Large intestine (tissue), 3 donors: ENCODE data around the gene SLC12A5. TPM values are rescaled to one million over a fixed set of nuclear protein-coding genes. Genes with fewer than 3 reads are reported as not detected.

ENCODE experiments used
- DNase-seq, 2 donors: peaks; one replicate each; pipeline versions ENCODE4 v3.0.0 to v3.0.0-alpha.2; 2013
- H3K27ac ChIP-seq: one replicate; pipeline ENCODE4 v1.5.1; 2013; ENCODE audit warnings: low read length
- H3K27me3 ChIP-seq: 2 replicates; pipeline ENCODE4 v1.6.1; 2013; ENCODE audit warnings: low read length; ENCODE audit not compliant: control insufficient read depth, insufficient read depth
- H3K36me3 ChIP-seq: 2 replicates; pipeline ENCODE4 v1.6.1; 2013; ENCODE audit warnings: low read length; ENCODE audit not compliant: control insufficient read depth, insufficient read depth
- H3K4me1 ChIP-seq: one replicate; pipeline ENCODE4 v1.6.1; 2013; ENCODE audit warnings: low read length; ENCODE audit not compliant: control insufficient read depth, insufficient read depth
- H3K4me3 ChIP-seq: one replicate; pipeline ENCODE4 v1.5.1; 2013; ENCODE audit warnings: low read length
- H3K9me3 ChIP-seq: one replicate; pipeline ENCODE4 v1.6.1; 2013; ENCODE audit warnings: mild to moderate bottlenecking, low read depth, low read length, moderate library complexity; ENCODE audit not compliant: control insufficient read depth
- WGBS: methylation state at CpG from one replicate; pipeline ENCODE4 v1.1.5; 2013; ENCODE audit warnings: low lambda C conversion rate; ENCODE audit not compliant: insufficient coverage; 5-methylcytosine and 5-hydroxymethylcytosine counted together
- polyA plus RNA-seq: library from polyadenylated mRNA; unstranded; fragments of 120-200 nt; gene quantifications from one replicate; pipeline ENCODE4 v1.2.1, GENCODE V29; 2013

The SLC12A5 gene
- polyA plus RNA-seq, 1 donor: 3.5 TPM

DNA sequence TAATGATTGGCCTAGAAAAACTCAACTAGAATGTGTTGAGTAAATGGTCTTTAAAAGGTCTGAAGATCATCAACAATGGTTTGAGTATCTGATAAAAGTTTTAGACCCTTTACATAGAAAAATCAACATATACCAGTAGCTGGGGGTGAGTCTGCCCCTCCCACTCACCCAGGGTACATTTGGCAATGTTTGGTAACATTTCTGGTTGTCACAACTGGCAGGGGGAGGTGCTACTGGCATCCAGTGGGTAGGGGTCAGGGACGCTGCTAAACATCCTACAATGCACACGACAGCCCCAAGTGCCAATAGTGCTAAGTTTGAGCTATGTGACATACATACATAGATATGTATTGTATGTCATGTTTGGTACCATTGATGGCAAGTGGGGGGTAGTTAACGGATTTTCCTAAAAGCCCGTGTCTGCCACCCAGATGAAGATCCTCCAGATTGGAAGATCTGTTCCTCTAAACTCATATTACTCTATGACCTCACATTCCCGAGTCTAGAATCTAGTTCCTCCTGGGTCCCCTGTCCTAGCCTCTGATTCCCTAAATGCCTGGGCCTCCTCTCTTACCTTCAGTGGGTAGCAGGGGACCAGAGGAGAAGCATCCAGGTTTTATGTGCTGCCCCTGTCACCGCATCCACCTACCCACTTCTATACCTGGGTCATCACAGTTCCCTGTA lies 22.9 kb upstream of the SLC12A5 start:
- H3K4me3 ChIP-seq: no peak overlapping the region
- WGBS: no CpG with 5 or more reads among the region's 6 CpGs
- no peak overlapping the region for H3K27ac ChIP-seq
- no peaks in the 10 kb centered on the region for H3K36me3 ChIP-seq
- no peaks in the 10 kb centered on the region for H3K4me1 ChIP-seq
- no peaks in the 10 kb centered on the region for H3K9me3 ChIP-seq
- H3K27me3 ChIP-seq: peaks cover 82% of the 10 kb centered on the region
- no peak for DNase-seq

DNA sequence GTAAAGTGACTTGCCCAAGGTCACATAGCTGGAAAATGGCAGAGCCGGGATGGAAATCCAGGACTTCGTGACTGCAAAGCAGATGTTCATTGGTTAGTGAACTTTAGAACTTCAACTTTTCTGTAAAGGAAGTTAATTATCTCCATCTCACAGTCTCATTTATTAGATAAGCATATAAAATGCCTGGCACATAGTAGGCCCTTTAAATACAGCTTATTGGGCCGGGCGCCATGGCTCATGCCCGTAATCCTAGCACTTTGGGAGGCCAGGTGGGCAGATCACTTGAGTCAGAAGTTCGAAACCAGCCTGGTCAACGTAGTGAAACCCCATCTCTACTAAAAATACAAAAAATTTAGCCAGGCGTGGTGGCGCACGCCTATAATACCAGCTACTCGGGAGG lies 22.1 kb upstream of the SLC12A5 start:
- no peak for DNase-seq
- peaks cover 83% of the 10 kb centered on the region for H3K27me3 ChIP-seq
- H3K4me1 ChIP-seq: no peaks in the 10 kb centered on the region
- H3K27ac ChIP-seq: no peak overlapping the region
- WGBS: no CpG with 5 or more reads among the region's 11 CpGs
- no peaks in the 10 kb centered on the region for H3K36me3 ChIP-seq
- H3K9me3 ChIP-seq: peaks cover 4% of the 10 kb centered on the region
- no peak overlapping the region for H3K4me3 ChIP-seq

DNA sequence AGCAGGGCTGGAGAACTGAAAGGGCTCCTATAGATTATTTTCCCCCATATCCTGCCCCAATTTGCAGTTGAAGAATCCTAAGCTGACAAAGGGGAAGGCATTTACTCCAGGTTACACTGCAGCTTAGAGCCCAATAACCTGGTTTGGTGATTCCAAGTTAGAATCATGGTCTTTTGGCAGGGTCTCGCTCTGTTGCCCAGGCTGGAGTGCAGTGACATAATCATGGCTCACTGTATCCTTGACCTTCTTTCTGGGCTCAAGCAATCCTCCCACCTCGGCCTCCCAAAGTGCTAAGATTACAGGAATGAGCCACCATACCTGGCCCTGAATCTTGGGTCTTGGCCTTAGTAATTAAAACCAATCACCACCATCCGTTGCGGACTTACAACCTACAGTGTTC lies 21.3 kb upstream of the SLC12A5 start:
- no peak overlapping the region for H3K4me3 ChIP-seq
- peaks cover 7% of the 10 kb centered on the region for H3K9me3 ChIP-seq
- H3K27me3 ChIP-seq: peaks cover 89% of the 10 kb centered on the region
- no peaks in the 10 kb centered on the region for H3K36me3 ChIP-seq
- H3K27ac ChIP-seq: no peak overlapping the region
- WGBS: 80% methylated on average over 3 of the region's 4 CpGs
- no peaks in the 10 kb centered on the region for H3K4me1 ChIP-seq
- DNase-seq: no peak

DNA sequence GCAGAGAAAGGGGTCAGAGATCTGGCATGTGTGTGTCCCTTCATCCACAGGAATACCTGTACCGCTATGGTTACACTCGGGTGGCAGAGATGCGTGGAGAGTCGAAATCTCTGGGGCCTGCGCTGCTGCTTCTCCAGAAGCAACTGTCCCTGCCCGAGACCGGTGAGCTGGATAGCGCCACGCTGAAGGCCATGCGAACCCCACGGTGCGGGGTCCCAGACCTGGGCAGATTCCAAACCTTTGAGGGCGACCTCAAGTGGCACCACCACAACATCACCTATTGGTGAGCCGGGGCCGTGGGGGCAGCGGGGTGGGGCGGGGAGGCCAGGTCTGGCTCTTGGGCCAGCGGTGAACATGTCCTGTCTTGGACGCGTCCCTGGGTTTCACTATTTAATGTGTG lies 19.2 kb upstream of the SLC12A5 start:
- no peaks in the 10 kb centered on the region for H3K36me3 ChIP-seq
- peaks cover 7% of the 10 kb centered on the region for H3K9me3 ChIP-seq
- peaks cover 95% of the 10 kb centered on the region for H3K27me3 ChIP-seq
- WGBS: no CpG with 5 or more reads among the region's 20 CpGs
- H3K4me1 ChIP-seq: no peaks in the 10 kb centered on the region
- no peak overlapping the region for H3K4me3 ChIP-seq
- DNase-seq: no peak
- no peak overlapping the region for H3K27ac ChIP-seq

DNA sequence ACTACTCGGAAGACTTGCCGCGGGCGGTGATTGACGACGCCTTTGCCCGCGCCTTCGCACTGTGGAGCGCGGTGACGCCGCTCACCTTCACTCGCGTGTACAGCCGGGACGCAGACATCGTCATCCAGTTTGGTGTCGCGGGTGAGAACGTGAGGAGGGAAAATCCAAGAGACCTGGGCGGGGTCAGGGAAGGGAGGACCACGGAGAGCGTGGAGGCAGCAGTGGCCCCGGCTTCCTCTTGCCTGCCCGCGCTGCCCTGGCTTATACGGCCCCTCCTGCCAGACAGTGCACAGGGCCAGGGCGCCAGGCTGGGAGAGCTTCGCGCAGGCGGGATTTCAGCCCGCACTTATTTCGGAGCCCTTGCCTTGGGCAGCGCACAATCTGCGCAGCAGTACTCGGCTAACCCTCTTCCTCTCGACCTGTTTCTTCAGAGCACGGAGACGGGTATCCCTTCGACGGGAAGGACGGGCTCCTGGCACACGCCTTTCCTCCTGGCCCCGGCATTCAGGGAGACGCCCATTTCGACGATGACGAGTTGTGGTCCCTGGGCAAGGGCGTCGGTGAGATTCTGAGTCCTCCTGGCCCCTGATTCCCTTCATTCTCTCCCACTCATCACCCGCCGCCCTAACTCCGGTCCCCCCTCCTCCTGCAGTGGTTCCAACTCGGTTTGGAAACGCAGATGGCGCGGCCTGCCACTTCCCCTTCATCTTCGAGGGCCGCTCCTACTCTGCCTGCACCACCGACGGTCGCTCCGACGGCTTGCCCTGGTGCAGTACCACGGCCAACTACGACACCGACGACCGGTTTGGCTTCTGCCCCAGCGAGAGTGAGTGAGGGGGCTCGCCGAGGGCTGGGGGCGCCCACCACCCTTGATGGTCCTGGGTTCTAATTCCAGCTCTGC lies 18.3 kb upstream of the SLC12A5 start:
- Histone ChIP-seq H3K27ac (no peak overlapping the region), H3K36me3 (no peaks in the 10 kb centered on the region), H3K4me1 (peaks cover 2% of the 10 kb centered on the region), H3K4me3 (no peak overlapping the region), H3K9me3 (peaks cover 7% of the 10 kb centered on the region), H3K27me3 (peaks cover 87% of the 10 kb centered on the region)
- DNase-seq: no peak
- no CpG with 5 or more reads among the region's 74 CpGs for WGBS

DNA sequence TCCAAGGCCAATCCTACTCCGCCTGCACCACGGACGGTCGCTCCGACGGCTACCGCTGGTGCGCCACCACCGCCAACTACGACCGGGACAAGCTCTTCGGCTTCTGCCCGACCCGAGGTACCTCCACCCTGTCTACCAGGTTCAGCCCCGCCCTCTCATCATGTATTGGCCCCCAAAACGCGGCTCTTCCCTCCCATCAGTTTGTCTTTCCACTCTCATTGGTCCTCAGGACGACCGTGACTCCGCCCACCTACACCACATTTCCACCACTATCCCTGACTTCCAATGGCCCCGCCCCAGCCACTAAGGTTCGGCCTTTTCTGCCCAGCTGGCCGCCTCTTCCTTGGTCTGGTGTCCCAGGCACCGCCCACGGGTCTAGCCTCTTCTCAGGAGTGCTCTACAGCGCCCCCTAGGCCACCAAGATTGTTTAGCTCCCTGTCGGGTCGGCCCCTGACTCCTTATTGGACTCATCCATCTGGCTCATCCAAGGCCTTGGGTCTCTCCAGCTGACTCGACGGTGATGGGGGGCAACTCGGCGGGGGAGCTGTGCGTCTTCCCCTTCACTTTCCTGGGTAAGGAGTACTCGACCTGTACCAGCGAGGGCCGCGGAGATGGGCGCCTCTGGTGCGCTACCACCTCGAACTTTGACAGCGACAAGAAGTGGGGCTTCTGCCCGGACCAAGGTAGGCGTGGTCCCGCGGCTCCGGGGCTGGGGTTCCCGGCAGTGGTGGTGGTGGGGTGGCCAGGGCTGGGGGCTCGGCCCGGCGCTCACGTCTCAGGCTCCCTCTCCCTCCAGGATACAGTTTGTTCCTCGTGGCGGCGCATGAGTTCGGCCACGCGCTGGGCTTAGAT lies 17.2 kb upstream of the SLC12A5 start:
- Histone ChIP-seq H3K9me3 (peaks cover 7% of the 10 kb centered on the region), H3K4me3 (no peak overlapping the region), H3K27ac (no peak overlapping the region), H3K27me3 (peaks cover 76% of the 10 kb centered on the region), H3K4me1 (peaks cover 2% of the 10 kb centered on the region), H3K36me3 (no peaks in the 10 kb centered on the region)
- DNase-seq: no peak
- 0% methylated on average over 3 of the region's 57 CpGs for WGBS

DNA sequence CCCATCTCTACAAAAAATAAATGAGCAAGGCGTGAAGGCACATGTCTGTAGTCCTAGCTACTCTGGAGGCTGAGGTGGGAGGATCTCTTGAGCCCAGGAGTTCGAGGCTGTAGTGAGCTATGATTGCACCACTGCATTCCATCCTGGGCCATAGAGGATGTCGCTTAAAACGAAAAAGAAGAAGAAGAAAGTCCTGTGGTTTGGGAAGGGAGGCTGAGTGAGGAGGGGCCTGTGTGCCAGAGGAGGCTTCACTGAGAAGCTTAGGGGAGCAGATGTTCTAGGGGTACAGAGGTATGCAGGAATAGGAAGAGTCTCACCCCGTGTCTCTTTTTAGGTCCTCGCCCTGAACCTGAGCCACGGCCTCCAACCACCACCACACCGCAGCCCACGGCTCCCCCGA lies 16.1 kb upstream of the SLC12A5 start:
- Histone ChIP-seq H3K27me3 (peaks cover 70% of the 10 kb centered on the region), H3K4me1 (peaks cover 2% of the 10 kb centered on the region), H3K27ac (no peak overlapping the region), H3K4me3 (no peak overlapping the region), H3K9me3 (peaks cover 7% of the 10 kb centered on the region), H3K36me3 (no peaks in the 10 kb centered on the region)
- no CpG with 5 or more reads among the region's 10 CpGs for WGBS
- no peak for DNase-seq

DNA sequence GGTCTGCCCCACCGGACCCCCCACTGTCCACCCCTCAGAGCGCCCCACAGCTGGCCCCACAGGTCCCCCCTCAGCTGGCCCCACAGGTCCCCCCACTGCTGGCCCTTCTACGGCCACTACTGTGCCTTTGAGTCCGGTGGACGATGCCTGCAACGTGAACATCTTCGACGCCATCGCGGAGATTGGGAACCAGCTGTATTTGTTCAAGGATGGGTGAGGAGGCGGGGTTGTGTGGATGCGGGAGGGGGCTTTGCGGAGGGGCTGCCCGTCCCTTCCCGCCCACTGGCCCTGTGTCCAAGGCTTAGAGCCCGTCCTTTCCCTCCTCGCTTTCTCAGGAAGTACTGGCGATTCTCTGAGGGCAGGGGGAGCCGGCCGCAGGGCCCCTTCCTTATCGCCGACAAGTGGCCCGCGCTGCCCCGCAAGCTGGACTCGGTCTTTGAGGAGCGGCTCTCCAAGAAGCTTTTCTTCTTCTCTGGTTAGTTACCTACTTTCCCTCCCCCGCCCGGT lies 15.6 kb upstream of the SLC12A5 start:
- no peaks in the 10 kb centered on the region for H3K36me3 ChIP-seq
- H3K9me3 ChIP-seq: peaks cover 7% of the 10 kb centered on the region
- no CpG with 5 or more reads among the region's 29 CpGs for whole genome bisulfite sequencing
- no peak overlapping the region for H3K27ac ChIP-seq
- no peak for DNase-seq
- peaks cover 69% of the 10 kb centered on the region for H3K27me3 ChIP-seq
- peaks cover 2% of the 10 kb centered on the region for H3K4me1 ChIP-seq
- no peak overlapping the region for H3K4me3 ChIP-seq

DNA sequence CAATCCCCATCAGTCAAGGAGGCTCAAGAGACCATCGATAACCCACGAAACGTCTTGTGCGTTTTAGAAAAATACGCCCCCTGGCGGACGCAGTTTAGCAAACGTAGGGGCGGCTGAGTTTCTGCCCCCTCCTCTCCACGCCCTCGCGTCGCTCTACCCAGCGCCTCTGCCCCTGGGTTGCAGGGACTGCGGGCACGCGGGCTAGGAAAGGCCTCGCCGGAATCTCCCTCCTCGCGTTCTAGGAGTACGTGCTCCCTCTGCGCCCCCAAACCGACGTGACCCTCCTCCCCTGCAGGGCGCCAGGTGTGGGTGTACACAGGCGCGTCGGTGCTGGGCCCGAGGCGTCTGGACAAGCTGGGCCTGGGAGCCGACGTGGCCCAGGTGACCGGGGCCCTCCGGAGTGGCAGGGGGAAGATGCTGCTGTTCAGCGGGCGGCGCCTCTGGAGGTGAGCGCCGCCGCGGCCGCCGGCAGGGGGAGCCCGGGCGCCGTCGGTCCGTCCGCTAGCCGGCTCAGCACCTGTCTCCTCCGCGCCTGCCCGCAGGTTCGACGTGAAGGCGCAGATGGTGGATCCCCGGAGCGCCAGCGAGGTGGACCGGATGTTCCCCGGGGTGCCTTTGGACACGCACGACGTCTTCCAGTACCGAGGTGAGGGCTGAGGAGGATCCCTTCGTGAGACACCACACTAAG lies 15.0 kb upstream of the SLC12A5 start:
- DNase-seq: peak in 1 of 2 donors; percentile 61
- H3K27me3 ChIP-seq: peaks cover 66% of the 10 kb centered on the region
- H3K27ac ChIP-seq: no peak overlapping the region
- H3K9me3 ChIP-seq: peaks cover 7% of the 10 kb centered on the region
- no peak overlapping the region for H3K4me3 ChIP-seq
- no peaks in the 10 kb centered on the region for H3K36me3 ChIP-seq
- WGBS: no CpG with 5 or more reads among the region's 67 CpGs
- peaks cover 2% of the 10 kb centered on the region for H3K4me1 ChIP-seq
